Caki2 (cell line): ENCODE data around the gene ZNF423. TPM values are rescaled to one million over a fixed set of nuclear protein-coding genes. Genes with fewer than 3 reads are reported as not detected.

Experiments
- DNase-seq: peaks from one replicate; pipeline ENCODE4 v3.0.0-alpha.2; 2015; ENCODE audit warnings: low read depth
- in situ Hi-C: cut with HindIII; loops from 2 replicates; pipeline ENCODE4 v1.10.0; 2016; ENCODE audit warnings: low sequenced_read_pairs, low pct_unique_long_range_greater_than_20kb, mixed read lengths
- total RNA-seq: library from RNA; depleted of rRNA; stranded (reverse); fragments of >200 nt; shearing (Covaris generic); gene quantifications from 2 replicates; pipeline ENCODE4 v1.2.3, GENCODE V29; 2014; ENCODE audit warnings: low replicate concordance

The ZNF423 gene
- total RNA-seq, 1 experiment from 2014 or later, result 0.24 TPM

DNA sequence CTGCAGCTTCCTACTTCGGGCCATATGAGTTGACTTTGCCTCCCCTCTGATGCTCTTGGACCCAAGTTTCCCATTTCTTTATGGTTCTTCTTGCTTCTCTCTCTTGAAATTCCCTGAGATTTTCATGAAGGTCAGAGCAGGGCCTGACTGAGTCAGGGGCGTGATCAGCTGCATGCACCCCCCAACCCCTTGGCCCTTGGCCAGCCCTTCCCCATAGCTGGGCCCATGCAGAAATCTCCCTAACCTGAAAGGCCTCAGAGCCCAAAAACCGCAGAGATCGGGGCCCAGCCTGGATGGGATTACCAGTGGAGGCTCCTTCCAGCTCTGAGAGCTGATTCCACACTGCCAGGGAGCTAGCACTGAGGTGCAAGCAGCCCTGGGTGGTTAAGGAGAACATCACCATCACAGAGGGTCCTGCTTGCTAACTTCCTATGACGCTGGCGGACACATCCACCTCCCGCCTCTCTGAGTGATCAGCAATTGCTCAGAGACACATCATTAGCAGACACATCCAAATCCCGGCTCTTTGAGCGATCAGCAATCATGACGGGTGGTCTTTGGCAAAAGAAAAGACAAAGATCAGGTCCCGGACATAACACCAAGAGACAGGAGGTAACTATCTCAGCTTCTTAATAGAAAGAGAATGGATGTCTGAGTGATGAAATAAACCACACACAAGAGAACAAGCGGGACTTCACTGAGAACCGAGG, 320.9 kb downstream of the ZNF423 start:
- in situ Hi-C loops, result no loop called here
- no peak for DNase-seq

- in situ Hi-C loops, result no loop called here
Observed at GRCh38 chr16:49533422-49533821, 322.5 kb downstream of the ZNF423 start.

GRCh38 chr16:49532873-49533272, 323.0 kb downstream of the ZNF423 start:
- DNase-seq, result no peak
- in situ Hi-C loops, result no loop called here

More at GRCh38 chr16:49533422-49533821, 322.5 kb downstream of the ZNF423 start:
- no peak for DNase-seq

- in situ Hi-C loops, result no loop called here
- DNase-seq, result no peak
Observed at GRCh38 chr16:49531931-49532840, 323.7 kb downstream of the ZNF423 start.

- no peak for DNase-seq
- in situ Hi-C loops, result no loop called here
Observed at GRCh38 chr16:49531425-49531824, 324.5 kb downstream of the ZNF423 start.

DNA sequence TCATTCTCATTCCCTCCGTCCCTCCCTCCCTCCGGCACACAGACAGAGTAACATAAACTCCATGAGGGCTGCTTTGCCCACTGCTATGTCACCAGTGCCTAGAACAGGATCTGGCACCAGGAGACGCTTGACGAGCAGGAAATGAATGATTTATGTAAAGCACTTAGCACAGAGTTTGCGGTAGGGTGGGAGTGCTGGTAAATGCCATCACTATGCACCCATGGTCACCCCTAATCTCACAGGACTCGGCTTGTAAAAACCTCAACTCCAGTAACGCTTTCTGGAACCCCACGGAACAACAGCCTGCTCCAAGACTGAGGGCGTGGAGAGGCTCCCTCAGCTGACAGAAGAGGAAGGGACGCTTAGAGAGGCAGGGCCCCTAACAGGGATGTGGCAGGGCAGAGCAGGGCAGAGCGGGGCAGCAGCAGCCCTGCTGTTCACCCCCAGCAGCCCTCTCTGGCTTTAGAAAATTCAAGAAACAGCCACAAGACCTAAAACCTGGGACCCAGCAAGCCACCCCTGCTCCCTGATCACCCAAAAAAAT, 325.4 kb downstream of the ZNF423 start:
- in situ Hi-C loops, result no loop called here
- no peak for DNase-seq

DNA sequence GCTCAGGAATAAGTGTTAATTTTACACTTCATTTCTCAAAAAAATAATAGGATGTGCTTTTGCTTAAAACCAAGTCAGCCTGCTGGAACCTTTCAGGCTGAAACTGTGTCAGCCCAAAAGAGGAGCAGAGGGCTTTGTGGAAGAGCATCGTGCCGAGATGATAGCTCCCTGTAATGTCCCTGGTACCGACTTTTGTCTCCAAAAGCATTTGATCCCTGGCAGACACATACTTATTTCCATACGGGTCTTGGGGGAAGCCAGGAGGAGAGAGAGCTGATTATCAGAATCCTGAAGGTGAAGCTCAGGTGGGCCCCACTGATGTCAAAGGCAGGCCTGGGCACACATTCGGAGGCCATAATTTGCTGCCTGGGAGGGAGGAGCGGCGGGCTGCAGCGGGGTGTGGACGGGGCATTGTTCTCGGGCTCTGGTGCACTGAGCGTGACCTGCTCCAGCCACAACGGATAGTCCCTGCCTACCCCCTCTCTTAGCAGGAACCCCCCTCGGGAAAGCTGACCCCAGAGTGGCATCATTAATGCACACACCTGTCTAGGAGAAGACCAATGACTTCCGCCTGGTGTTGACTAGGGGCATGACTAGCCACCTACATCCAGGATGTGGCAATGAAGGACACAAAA, 326.4 kb downstream of the ZNF423 start:
- in situ Hi-C loops, result no loop called here
- DNase-seq, result no peak

DNA sequence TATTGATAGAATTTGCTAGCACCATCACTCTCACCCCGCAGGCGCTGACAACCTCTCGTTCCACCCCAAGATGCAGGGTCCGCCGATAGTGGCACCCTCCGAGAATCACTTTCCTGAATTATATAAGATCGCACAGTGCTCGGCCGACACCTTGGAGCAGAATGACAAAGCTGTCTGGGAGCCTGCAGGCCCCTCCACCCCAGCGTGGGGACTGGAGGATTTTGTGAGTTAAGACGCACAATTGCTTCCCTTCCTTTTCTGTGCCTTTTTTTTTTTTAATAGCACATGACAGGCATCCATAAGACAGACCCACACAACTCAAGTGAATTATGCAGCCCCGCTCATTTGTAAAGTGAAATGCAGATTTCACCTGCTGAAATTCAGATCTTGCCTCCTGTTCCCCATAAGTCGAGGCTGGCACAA, 327.0 kb downstream of the ZNF423 start:
- DNase-seq, result no peak

GRCh38 chr16:49528060-49528865, 327.6 kb downstream of the ZNF423 start:
- in situ Hi-C loops, result no loop called here
- no peak for DNase-seq

More for the DNA sequence above, 327.0 kb downstream of the ZNF423 start:
- in situ Hi-C loops, result no loop called here

DNA sequence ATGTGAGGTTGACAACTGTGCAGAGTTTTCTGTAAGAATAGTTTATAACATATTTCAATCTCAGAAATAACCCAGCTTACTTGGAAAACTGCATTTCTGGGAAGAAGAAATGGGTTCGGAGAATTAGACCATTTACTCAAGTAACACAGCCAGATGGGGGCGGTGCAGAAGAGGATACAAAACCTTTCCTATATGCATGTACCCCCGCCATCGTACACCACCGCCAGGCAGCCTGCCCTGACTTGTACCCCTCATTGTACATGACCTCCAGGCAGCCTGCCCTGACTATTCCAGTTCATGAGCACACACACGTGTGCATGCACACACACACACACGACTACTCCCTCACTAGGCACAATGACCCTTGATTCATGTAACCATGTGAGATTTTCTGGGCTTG, 328.3 kb downstream of the ZNF423 start:
- DNase-seq, result no peak
- in situ Hi-C loops, result no loop called here

DNA sequence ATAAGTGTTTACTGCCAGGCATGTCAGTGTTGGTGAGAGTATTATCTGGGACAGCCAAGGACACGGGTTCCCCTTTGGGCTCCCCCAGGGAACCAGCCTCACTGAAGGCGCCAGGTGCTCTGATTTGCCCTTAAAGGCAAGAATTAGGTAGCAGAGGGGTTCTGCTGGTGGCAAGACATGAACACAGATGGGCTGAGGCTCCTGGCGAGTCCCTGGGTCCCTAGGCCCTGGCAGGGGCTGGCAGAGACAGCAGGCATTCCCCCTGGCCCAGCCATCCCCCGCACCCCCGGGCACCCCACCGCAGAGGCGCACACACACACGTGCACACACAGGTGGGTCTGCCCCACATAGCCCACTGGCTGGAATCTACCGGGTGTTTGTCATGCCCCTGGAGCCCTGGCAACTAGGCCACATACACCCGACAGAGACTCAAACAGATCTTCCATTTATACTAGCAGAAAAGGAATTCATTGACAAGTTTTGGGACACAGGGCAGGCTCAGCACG, 329.0 kb downstream of the ZNF423 start:
- in situ Hi-C loops, result no loop called here
- no peak for DNase-seq

DNA sequence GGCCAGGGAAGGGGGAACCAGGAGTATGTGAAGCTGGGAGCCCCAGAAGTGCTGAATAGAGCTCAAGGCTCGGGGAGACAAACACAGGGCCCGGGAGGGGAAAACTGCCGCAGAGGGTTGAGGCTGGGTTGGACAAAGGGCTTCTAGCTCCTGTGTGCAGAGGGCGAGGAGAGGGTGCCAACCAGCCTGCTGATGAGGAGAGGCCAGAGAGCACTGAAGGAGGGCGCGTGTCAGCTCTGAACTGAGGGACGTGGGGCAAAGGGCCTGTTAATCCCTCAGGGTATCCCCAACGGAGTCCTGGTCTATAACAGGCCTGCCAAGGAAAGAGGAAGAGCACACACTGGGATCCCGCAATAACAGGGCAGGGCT, 331.0 kb downstream of the ZNF423 start:
- DNase-seq, result no peak
- in situ Hi-C loops, result no loop called here

DNA sequence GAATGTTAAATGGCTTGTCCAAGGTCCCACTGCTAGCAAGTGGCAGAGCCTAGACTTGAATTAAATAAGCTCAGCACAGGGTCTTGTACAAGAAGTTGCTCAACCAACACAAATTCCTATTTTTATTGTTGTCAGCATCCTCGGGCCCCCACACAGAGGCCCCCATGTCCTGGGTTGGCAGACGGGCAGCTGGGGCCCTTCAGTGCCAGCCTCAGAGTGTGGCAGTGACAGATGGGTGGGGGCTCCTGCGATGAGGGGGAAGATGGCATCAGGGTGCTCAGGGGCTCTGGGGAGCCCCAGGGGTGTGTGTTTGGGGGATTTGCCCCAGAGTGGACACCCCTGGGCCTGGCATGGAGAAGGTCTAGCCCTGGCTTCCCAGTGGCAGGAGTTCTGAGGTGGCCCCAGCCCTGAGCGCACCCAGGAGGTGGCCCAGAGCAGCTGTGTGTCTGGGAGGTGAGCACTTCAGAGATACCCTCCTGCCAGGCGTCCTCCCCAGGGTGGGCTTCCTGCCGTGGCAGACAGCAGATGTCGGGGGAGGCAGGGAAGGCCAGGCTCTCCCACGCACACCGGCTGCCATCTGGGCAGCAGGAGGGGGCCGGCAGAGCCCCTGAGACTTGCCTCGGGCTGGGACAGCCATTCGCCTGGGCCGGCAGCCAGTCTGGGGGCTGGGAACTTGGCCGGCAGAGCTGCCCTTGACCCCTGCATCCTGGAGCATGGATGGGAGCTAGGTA, 331.5 kb downstream of the ZNF423 start:
- no peak for DNase-seq
- in situ Hi-C loops, result no loop called here

DNA sequence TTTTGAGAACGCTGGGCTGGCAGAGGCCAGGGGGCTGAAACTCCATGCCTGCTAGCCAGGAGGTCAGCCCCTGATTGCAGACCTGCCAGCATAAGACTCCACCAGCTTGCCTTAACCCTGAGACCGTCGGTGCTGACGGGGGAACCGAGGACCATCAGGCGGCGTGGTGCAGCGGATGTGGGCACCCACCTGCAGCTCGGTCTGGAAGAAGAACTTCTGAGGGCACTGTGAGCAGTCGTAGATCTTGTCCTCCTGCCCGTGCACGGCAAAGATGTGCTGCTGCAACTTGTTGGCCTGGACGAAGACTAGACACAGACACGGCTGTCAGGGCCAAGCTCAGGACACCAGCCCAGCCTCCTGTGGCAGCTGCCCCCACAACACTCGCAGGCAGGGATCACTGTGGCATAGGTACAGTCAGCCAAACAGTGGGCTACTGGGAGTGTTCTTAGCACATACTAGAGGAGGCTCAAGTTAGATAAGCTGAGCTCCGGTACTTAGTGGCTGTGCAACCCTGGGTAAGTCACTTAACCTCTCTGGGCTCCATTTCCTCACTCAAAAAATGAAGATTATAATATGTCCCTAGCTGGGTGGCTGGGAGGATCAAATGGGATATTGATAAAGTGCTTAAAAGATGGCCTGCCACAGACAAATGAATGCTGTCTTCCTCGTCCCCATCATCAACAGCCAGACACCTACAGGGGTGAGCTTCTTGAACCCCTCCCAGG, 332.3 kb downstream of the ZNF423 start:
- in situ Hi-C loops, result no loop called here
- no peak for DNase-seq

DNA sequence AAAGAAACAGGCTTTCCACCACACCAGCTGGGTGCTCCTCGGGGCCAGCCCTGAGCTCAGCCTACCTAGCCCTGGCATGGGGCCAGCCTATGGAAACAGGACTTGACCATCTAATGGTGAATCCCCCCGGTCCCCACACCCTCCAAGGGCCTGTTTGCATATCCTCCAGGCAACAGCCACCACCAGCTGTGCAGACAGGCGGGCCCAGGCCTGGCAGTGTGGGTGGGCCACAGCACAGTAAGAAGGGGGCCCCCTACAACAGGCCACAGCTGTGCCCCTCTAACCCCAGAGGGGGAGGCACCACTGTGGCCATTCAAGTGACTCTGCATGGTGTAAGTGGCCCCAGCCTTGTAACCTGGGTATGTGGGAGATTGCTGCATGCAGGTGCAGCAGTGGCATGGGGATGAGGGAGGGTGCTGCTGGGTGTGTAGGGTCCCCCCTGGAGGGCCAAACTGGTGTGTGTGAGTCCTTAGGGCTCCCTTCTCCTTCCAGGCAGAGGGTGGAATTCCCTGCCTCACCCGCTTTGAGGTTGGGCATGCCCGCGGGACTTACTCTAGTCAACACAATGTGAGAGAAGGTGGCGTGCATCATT, 334.1 kb downstream of the ZNF423 start:
- in situ Hi-C loops, result no loop called here
- DNase-seq, result no peak

GRCh38 chr16:49520492-49521038, 335.3 kb downstream of the ZNF423 start:
- in situ Hi-C loops, result no loop called here

More at GRCh38 chr16:49520492-49521038, 335.3 kb downstream of the ZNF423 start:
- DNase-seq, result no peak
